ENCODE results near the gene PITX1.
A peak's percentile ranks its signal among the peaks of the same experiment; 100 is the strongest.
"Not testable (repeated sequence)": the region's sequence is repeated elsewhere in the genome, so short reads cannot be mapped to it uniquely, and the experiment has no call there.

Gene PITX1

GRCh38 chr5:135010502-135011354 is 23.3 kb downstream of the PITX1 start:
- no peak for DNase-seq (ENCODE audit: low read depth, low spot score)

GRCh38 chr5:135009736-135010501 is 24.1 kb downstream of the PITX1 start:
- no peak for DNase-seq (ENCODE audit: low read depth, low spot score)

- DNase-seq (ENCODE audit: low read depth, low spot score), result no peak
These were observed 24.9 kb downstream of the PITX1 start for GRCh38 chr5:135008981-135009735.

GRCh38 chr5:135008556-135008955 is 25.5 kb downstream of the PITX1 start:
- DNase-seq (ENCODE audit: low read depth, low spot score), result no peak

- no peak for DNase-seq (ENCODE audit: low read depth, low spot score)
These were observed 26.2 kb downstream of the PITX1 start for GRCh38 chr5:135007749-135008363.

GRCh38 chr5:135007305-135007704 is 26.7 kb downstream of the PITX1 start:
- no peak for DNase-seq (ENCODE audit: low read depth, low spot score)

- no peak for DNase-seq (ENCODE audit: low read depth, low spot score)
These were observed 29.0 kb downstream of the PITX1 start for GRCh38 chr5:135005076-135005475.

- DNase-seq (ENCODE audit: low read depth, low spot score), result no peak
These were observed 29.7 kb downstream of the PITX1 start for GRCh38 chr5:135004376-135004775.

GRCh38 chr5:134998068-134998467 is 36.0 kb downstream of the PITX1 start:
- not testable (repeated sequence) for DNase-seq (ENCODE audit: low read depth, low spot score)

- no peak for DNase-seq (ENCODE audit: low read depth, low spot score)
These were observed 37.0 kb downstream of the PITX1 start for GRCh38 chr5:134997015-134997414.

GRCh38 chr5:134995850-134996402 is 38.1 kb downstream of the PITX1 start:
- DNase-seq (ENCODE audit: low read depth, low spot score), result no peak

- no peak for DNase-seq (ENCODE audit: low read depth, low spot score)
These were observed 39.4 kb downstream of the PITX1 start for GRCh38 chr5:134994560-134995156.

GRCh38 chr5:134993161-134993560 is 40.9 kb downstream of the PITX1 start:
- DNase-seq (ENCODE audit: low read depth, low spot score), result no peak

- DNase-seq (ENCODE audit: low read depth, low spot score), result no peak
These were observed 41.9 kb downstream of the PITX1 start for GRCh38 chr5:134992148-134992547.

GRCh38 chr5:134990183-134990582 is 43.8 kb downstream of the PITX1 start:
- not testable (repeated sequence) for DNase-seq (ENCODE audit: low read depth, low spot score)

GRCh38 chr5:134989266-134989830 is 44.7 kb downstream of the PITX1 start:
- DNase-seq (ENCODE audit: low read depth, low spot score), result peak; percentile 79

- DNase-seq (ENCODE audit: low read depth, low spot score), result no peak
These were observed 51.8 kb downstream of the PITX1 start for GRCh38 chr5:134982230-134982629.

GRCh38 chr5:134979416-134979815 is 54.6 kb downstream of the PITX1 start:
- DNase-seq (ENCODE audit: low read depth, low spot score), result no peak

All from astrocyte of the hippocampus (primary cell).